Ishikawa (cell line): ENCODE results near the gene NCOA1.

Experiments
- CEBPB ChIP-seq: IDR thresholded peaks from 2 replicates; pipeline ENCODE4 v1.6.1; 2012
- CREB1 ChIP-seq: IDR thresholded peaks from 2 replicates; pipeline ENCODE4 v1.6.1; 2012; ENCODE audit warnings: low read depth
- EGR1 ChIP-seq: IDR thresholded peaks from 2 replicates; pipeline ENCODE4 v1.6.1; 2012
- EP300 ChIP-seq: IDR thresholded peaks from 2 replicates; pipeline ENCODE4 v1.6.1; 2012; ENCODE audit warnings: borderline replicate concordance
- FOXM1 ChIP-seq: IDR thresholded peaks from 2 replicates; pipeline ENCODE4 v1.6.1; 2012; ENCODE audit warnings: low read depth, borderline replicate concordance
- NFIC ChIP-seq: IDR thresholded peaks from 2 replicates; pipeline ENCODE4 v1.6.1; 2012
- RAD21 ChIP-seq: IDR thresholded peaks from 2 replicates; pipeline ENCODE4 v1.6.1; 2012; ENCODE audit warnings: low read depth
- TAF1 ChIP-seq: IDR thresholded peaks from 2 replicates; pipeline ENCODE4 v1.6.1; 2012; ENCODE audit warnings: low read depth, mild to moderate bottlenecking
- TCF12 ChIP-seq: IDR thresholded peaks from 2 replicates; pipeline ENCODE4 v1.6.1; 2012; ENCODE audit warnings: low read depth
- TEAD4 ChIP-seq: IDR thresholded peaks from 2 replicates; pipeline ENCODE4 v1.6.1; 2012
- USF1 ChIP-seq: IDR thresholded peaks from 2 replicates; pipeline ENCODE4 v1.6.1; 2012
- YY1 ChIP-seq: IDR thresholded peaks from 2 replicates; pipeline ENCODE4 v1.6.1; 2012; ENCODE audit warnings: low read depth
- ZBTB7A ChIP-seq: IDR thresholded peaks from 2 replicates; pipeline ENCODE4 v1.6.1; 2012; ENCODE audit warnings: low read depth
- TF ChIP-seq, protein P1 (sequence below): IDR thresholded peaks from 2 replicates; pipeline ENCODE4 v1.6.1; 2012
- TF ChIP-seq, protein P2 (sequence below): IDR thresholded peaks from 2 replicates; pipeline ENCODE4 v1.6.1; 2012; ENCODE audit warnings: low read depth, mild to moderate bottlenecking

NCOA1 gene

DNA sequence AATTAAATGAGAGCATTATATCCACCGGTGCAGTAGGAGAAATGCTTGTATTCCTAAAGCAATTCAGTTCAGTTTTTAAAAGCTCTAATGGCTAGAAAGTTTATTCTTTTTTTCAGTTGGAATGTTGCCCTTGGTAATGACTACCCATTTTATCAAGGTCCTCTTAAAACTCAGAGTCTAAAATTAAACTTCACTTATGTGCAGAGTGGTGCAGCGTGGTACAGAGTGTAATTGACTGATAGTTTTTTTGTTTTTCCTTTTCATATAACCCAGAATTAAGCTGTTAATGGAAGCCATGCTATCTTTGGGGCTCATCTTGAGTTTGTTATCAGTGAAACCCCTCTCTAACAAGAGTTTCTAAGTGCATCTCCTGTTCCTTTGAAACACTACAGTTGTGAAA lies 21.4 kb downstream of the NCOA1 start:
- TF ChIP-seq TAF1 (no peak), RAD21 (no peak), TCF12 (no peak), FOXM1 (no peak), YY1 (no peak), EGR1 (no peak), TEAD4 (no peak), CEBPB (no peak), CREB1 (no peak), NFIC (no peak), EP300 (no peak)
- TF ChIP-seq, protein P1, sequence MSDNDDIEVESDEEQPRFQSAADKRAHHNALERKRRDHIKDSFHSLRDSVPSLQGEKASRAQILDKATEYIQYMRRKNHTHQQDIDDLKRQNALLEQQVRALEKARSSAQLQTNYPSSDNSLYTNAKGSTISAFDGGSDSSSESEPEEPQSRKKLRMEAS = no peak
- TF ChIP-seq, protein P2, sequence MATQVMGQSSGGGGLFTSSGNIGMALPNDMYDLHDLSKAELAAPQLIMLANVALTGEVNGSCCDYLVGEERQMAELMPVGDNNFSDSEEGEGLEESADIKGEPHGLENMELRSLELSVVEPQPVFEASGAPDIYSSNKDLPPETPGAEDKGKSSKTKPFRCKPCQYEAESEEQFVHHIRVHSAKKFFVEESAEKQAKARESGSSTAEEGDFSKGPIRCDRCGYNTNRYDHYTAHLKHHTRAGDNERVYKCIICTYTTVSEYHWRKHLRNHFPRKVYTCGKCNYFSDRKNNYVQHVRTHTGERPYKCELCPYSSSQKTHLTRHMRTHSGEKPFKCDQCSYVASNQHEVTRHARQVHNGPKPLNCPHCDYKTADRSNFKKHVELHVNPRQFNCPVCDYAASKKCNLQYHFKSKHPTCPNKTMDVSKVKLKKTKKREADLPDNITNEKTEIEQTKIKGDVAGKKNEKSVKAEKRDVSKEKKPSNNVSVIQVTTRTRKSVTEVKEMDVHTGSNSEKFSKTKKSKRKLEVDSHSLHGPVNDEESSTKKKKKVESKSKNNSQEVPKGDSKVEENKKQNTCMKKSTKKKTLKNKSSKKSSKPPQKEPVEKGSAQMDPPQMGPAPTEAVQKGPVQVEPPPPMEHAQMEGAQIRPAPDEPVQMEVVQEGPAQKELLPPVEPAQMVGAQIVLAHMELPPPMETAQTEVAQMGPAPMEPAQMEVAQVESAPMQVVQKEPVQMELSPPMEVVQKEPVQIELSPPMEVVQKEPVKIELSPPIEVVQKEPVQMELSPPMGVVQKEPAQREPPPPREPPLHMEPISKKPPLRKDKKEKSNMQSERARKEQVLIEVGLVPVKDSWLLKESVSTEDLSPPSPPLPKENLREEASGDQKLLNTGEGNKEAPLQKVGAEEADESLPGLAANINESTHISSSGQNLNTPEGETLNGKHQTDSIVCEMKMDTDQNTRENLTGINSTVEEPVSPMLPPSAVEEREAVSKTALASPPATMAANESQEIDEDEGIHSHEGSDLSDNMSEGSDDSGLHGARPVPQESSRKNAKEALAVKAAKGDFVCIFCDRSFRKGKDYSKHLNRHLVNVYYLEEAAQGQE = no peak

DNA sequence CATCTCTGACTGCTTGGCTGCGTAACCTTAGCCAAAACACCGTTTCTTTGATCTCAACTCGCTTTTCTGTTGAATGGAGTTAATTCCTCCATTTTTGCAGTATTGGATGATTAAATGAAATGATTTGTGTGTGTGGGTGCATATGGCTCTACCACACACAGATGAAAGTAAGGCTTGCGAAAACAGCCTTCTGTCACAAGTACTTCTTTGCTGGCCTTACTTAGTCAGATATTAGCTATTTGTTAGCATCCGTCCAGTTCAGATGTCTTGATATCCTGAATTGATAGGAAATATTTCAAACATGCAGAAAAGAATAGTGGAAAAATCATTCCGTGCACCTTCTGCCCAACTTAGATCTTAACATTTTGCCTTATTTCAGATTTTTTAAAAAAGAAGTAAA lies 21.8 kb downstream of the NCOA1 start:
- TF ChIP-seq, protein P1 = no peak
- no peak for TF ChIP-seq TAF1
- no peak for TF ChIP-seq NFIC

DNA sequence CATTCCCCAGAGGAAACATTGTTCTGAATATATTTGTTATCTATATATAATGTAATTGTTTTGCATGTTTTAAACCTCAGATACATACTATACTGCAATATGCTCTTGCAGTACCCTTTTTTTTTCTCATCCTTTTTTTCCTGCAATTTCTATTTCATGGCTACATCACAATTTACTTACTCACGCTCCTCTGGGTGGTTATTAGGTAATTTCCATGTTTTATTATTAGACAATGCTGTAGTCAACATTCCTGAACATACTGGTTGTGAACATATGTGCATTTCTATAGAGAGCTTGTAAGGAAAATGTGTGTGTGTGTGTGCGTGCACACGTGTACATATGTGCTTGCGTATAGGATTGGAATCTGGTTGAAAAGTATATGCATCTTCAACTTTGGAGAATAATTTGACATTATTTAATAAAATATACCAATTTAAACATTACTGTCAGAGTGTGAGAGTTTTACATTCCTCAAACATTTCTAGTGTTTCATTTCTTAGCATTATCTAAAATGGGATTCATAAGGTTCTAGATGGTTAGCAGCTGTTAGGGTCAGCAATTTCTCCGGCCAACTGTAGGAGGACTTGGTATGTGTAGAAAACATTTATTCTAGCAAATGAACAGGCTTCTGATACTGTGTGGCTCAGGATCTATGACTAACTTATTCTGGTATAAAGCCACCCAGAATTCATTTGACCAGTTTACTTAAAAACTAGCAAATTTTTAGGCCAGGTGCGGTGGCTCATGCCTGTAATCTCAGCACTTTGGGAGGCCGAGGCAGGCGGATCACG lies 22.4 kb downstream of the NCOA1 start:
- TF ChIP-seq TEAD4 (no peak), YY1 (no peak), TCF12 (no peak), NFIC (no peak), CREB1 (no peak), FOXM1 (no peak), EGR1 (no peak), TAF1 (no peak), EP300 (no peak), RAD21 (no peak), ZBTB7A (no peak), USF1 (no peak), CEBPB (no peak)
- TF ChIP-seq, protein P2 = no peak
- TF ChIP-seq, protein P1 = no peak

- TF ChIP-seq NFIC = no peak
- no peak for TF ChIP-seq TEAD4
- TF ChIP-seq FOXM1 = no peak
- TF ChIP-seq, protein P2 = no peak
- TF ChIP-seq TCF12 = no peak
- TF ChIP-seq CEBPB = no peak
- no peak for TF ChIP-seq TAF1
- TF ChIP-seq EGR1 = no peak
Measured at GRCh38 chr2:24514820-24515219, 23.8 kb downstream of the NCOA1 start.

- TF ChIP-seq, protein P2 = no peak
- no peak for TF ChIP-seq ZBTB7A
- TF ChIP-seq TAF1 = no peak
- TF ChIP-seq, protein P1 = no peak
- TF ChIP-seq EGR1 = no peak
- TF ChIP-seq FOXM1 = no peak
- TF ChIP-seq NFIC = no peak
- TF ChIP-seq CREB1 = no peak
- no peak for TF ChIP-seq YY1
- no peak for TF ChIP-seq CEBPB
- TF ChIP-seq EP300 = no peak
- no peak for TF ChIP-seq TEAD4
- TF ChIP-seq USF1 = no peak
- no peak for TF ChIP-seq RAD21
- no peak for TF ChIP-seq TCF12
Measured at GRCh38 chr2:24515335-24515734, 24.3 kb downstream of the NCOA1 start.
